Measurements from ENCODE around the gene THAP12.

- TF ChIP-seq CTCF (IDR thresholded peaks at IDR 0.05) (no peak), POLR2A (IDR thresholded peaks at IDR 0.05) (no peak)
Measured at GRCh38 chr11:76424379-76424778, 43.4 kb upstream of the THAP12 start.
